HG03575 (cell line): Measurements from ENCODE around the gene POU2F1.

Source experiments
- ATAC-seq: cut with Tn5 transposase; IDR thresholded peaks from one replicate; pipeline ENCODE4 v1.9.1; 2021; ENCODE audit not compliant: unreplicated experiment, insufficient number of reproducible peaks, low FRiP score; ENCODE audit errors: extremely low read depth

Gene POU2F1

GRCh38 chr1:167220537-167221125 lies at the start of gene POU2F1:
POU2F1 (plus strand) TSS chr1:167220886; CDS start chr1:167220898, 12 bp downstream.
- ATAC-seq = peak; percentile 26

GRCh38 chr1:167171286-167171929 lies 49.3 kb upstream of the POU2F1 start:
- no peak for ATAC-seq

GRCh38 chr1:167173516-167174184 lies 47.0 kb upstream of the POU2F1 start:
- no peak for ATAC-seq

- ATAC-seq = no peak
These were observed 44.8 kb upstream of the POU2F1 start for GRCh38 chr1:167175901-167176300.

- ATAC-seq = no peak
These were observed 41.9 kb upstream of the POU2F1 start for GRCh38 chr1:167178831-167179230.

- ATAC-seq = no peak
These were observed 37.9 kb upstream of the POU2F1 start for GRCh38 chr1:167182571-167183320.

- ATAC-seq = no peak
These were observed 36.6 kb upstream of the POU2F1 start for GRCh38 chr1:167184081-167184480.

GRCh38 chr1:167185062-167185461 lies 35.6 kb upstream of the POU2F1 start:
- ATAC-seq = no peak

- ATAC-seq = no peak
These were observed 34.6 kb upstream of the POU2F1 start for GRCh38 chr1:167185974-167186657.

- no peak for ATAC-seq
These were observed 33.9 kb upstream of the POU2F1 start for GRCh38 chr1:167186771-167187170.

- no peak for ATAC-seq
These were observed 29.9 kb upstream of the POU2F1 start for GRCh38 chr1:167190747-167191237.

- ATAC-seq = no peak
These were observed 28.7 kb upstream of the POU2F1 start for GRCh38 chr1:167191958-167192357.

GRCh38 chr1:167194182-167194581 lies 26.5 kb upstream of the POU2F1 start:
- no peak for ATAC-seq

GRCh38 chr1:167196166-167196565 lies 24.5 kb upstream of the POU2F1 start:
- ATAC-seq = no peak

- no peak for ATAC-seq
These were observed 23.4 kb upstream of the POU2F1 start for GRCh38 chr1:167197236-167197635.

- ATAC-seq = no peak
These were observed 23.0 kb upstream of the POU2F1 start for GRCh38 chr1:167197692-167198091.

GRCh38 chr1:167198518-167199133 lies 22.1 kb upstream of the POU2F1 start:
- ATAC-seq = no peak

GRCh38 chr1:167199656-167200055 lies 21.0 kb upstream of the POU2F1 start:
- ATAC-seq = no peak

GRCh38 chr1:167200272-167200671 lies 20.4 kb upstream of the POU2F1 start:
- ATAC-seq = no peak
